ENCODE results near the gene PODXL. TPM values are rescaled to one million over a fixed set of nuclear protein-coding genes. Genes with fewer than 3 reads are reported as not detected.

Gene PODXL
- total RNA-seq, 1 experiment from 2014 or later: 1.5 TPM

DNA sequence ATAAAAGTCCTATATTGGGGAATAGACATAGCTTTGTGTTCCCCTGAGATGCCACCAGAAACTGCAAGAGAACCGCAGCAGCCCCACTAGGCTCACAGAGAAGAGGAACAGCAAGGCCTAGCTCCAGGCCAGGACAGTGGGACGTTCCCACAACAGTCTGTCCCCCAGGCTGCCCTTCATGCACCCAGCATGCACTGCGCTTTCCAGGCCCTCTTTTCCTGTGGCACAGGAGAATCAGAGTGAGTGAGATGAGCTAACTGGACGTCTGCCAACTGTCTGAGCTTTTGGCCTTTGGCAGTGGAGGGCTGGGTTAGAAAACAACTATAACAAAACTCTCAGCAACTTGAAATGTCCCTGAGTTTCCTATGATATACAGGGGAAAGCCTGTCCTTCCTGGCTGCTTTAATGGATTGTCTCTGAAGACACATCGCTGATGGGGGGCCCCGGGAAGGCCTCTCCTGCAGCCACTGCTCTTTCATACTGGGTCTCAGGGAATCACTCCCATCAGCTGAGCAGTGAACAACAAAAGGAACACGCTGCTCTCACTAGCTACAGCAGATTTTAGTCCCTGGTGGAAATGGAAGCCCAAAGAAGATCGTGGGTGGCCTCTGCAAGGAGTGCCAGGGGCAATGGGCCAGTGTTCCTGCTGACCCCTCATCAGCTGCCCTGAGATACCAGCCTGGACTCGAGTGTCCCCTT lies 53.5 kb downstream of the PODXL start:
- no peaks in the 10 kb centered on the region for H3K4me1 ChIP-seq (ENCODE audit: low read length)
- no peaks in the 10 kb centered on the region for H3K27me3 ChIP-seq (ENCODE audit: low read length)
- no peaks in the 10 kb centered on the region for H3K36me3 ChIP-seq (ENCODE audit: insufficient read depth, low read length)
- H3K9ac ChIP-seq (ENCODE audit: low read length): no peak overlapping the region
- H3K79me2 ChIP-seq (ENCODE audit: low read length): no peaks in the 10 kb centered on the region
- H3K9me3 ChIP-seq (ENCODE audit: low read length): no peaks in the 10 kb centered on the region
- H2AFZ ChIP-seq (ENCODE audit: low read length): no peak overlapping the region
- peaks cover 4% of the 10 kb centered on the region; the same call in 1 of the 2 replicates for H4K20me1 ChIP-seq (ENCODE audit: insufficient read depth, low read depth, low read length)
- no peak overlapping the region for H3K27ac ChIP-seq (ENCODE audit: low read length)
- DNase-seq: no peak
- H3K4me2 ChIP-seq (ENCODE audit: low read depth, low read length, poor library complexity, severe bottlenecking): no peak overlapping the region
- H3K4me3 ChIP-seq (ENCODE audit: low read length): no peak overlapping the region
- no peaks in the 10 kb centered on the region for H3K9me2 ChIP-seq (replicated peaks; ENCODE audit: insufficient read depth, low read length)

DNA sequence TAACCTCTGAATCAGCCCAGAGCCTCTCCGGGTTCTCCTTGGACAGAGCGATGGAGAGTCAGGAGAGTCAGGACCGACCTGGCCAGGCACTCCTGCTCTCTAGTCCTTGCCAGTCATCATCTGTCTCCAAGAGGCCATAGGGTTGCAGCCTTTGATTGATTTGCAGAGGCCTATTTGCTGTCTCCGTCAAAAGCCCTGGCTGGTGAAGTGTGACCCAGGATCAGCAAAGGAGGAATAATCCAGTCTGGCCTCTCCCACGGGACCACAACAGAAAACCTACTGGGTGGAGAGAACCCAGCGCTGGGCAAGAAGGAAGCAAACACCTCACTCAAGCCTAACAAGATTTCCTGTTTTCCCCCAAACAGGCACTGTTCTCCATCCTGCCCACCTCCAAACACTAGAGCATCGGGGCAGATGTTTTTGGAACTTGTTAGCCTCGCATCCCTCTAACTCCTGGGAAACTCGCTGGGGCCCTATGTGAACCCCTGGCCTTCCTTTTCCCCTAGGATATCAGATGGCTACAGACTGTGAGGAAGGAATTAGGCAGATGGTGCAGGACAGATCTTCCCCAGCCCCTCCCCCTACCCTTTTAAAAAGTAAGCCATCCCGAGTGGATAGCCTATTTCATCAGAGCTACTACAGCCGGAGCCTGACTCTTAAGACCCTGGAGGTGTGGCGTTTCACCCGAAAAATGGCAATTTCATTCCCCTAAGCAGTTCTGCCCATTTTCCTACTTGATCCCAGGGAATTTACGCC lies 54.3 kb downstream of the PODXL start:
- Histone ChIP-seq H3K27ac (ENCODE audit: low read length) (no peak overlapping the region), H3K4me3 (ENCODE audit: low read length) (no peak overlapping the region), H3K27me3 (ENCODE audit: low read length) (no peaks in the 10 kb centered on the region), H3K4me1 (ENCODE audit: low read length) (no peaks in the 10 kb centered on the region), H2AFZ (ENCODE audit: low read length) (no peak overlapping the region), H3K9me3 (ENCODE audit: low read length) (no peaks in the 10 kb centered on the region), H3K36me3 (ENCODE audit: insufficient read depth, low read length) (no peaks in the 10 kb centered on the region), H3K4me2 (ENCODE audit: low read depth, low read length, poor library complexity, severe bottlenecking) (no peak overlapping the region), H3K9ac (ENCODE audit: low read length) (no peak overlapping the region), H4K20me1 (ENCODE audit: insufficient read depth, low read depth, low read length) (peaks cover 3% of the 10 kb centered on the region; the same call in 1 of the 2 replicates), H3K9me2 (replicated peaks; ENCODE audit: insufficient read depth, low read length) (no peaks in the 10 kb centered on the region), H3K79me2 (ENCODE audit: low read length) (no peaks in the 10 kb centered on the region)
- no peak for DNase-seq

DNA sequence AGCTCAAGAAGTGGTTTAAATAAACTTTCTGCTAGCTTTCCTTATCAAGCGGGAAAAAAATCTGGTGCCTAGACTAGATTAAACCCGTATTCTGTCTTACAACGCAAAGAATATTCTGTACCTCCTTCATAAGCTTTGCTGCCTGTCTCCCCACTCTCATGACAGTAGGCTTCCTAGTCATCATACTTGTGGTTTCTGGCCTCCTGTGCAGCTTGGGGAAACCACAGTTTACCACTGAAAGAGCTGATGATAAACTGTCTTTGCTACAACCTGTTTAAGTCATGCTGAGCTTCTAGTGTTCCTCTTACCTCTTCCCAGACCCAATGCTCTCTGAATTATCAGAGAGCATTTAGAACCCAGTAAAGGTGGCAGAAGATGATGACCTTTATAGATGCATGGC lies 55.0 kb downstream of the PODXL start:
- no peak overlapping the region for H3K9ac ChIP-seq (ENCODE audit: low read length)
- no peak overlapping the region for H3K27ac ChIP-seq (ENCODE audit: low read length)

DNA sequence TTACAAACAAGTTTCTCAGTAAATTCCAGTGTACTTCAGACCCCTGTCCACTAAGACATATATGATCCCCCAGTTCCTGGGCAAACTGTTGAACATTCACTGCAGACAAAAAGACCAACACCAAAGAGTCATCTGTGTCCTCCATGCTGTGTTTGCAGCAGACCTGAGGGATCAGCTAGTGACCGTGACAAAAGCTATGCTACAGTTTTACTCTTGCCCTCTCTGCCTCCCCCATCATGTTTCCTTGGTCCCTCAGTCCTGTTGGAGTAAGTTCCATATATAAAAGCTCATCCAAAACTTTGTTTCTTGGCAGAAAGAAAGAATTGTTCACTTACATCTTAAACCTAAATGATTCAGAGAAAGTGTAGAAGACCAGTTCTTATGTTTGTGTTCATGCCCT lies 56.1 kb downstream of the PODXL start:
- no peaks in the 10 kb centered on the region for H3K9me2 ChIP-seq (replicated peaks; ENCODE audit: insufficient read depth, low read length)
- H3K9me3 ChIP-seq (ENCODE audit: low read length): no peaks in the 10 kb centered on the region
- H3K4me2 ChIP-seq (ENCODE audit: low read depth, low read length, poor library complexity, severe bottlenecking): no peak overlapping the region
- H3K36me3 ChIP-seq (ENCODE audit: insufficient read depth, low read length): no peaks in the 10 kb centered on the region; the same call in 1 of the 2 replicates
- no peak overlapping the region for H3K4me3 ChIP-seq (ENCODE audit: low read length)
- H4K20me1 ChIP-seq (ENCODE audit: insufficient read depth, low read depth, low read length): no peaks in the 10 kb centered on the region
- H3K27ac ChIP-seq (ENCODE audit: low read length): no peak overlapping the region
- H2AFZ ChIP-seq (ENCODE audit: low read length): no peak overlapping the region
- no peaks in the 10 kb centered on the region for H3K4me1 ChIP-seq (ENCODE audit: low read length)
- no peaks in the 10 kb centered on the region for H3K27me3 ChIP-seq (ENCODE audit: low read length)
- H3K9ac ChIP-seq (ENCODE audit: low read length): no peak overlapping the region
- H3K79me2 ChIP-seq (ENCODE audit: low read length): no peaks in the 10 kb centered on the region
- DNase-seq: no peak

More for the DNA sequence above, 55.0 kb downstream of the PODXL start:
- H3K4me1 ChIP-seq (ENCODE audit: low read length): no peaks in the 10 kb centered on the region
- H3K36me3 ChIP-seq (ENCODE audit: insufficient read depth, low read length): no peaks in the 10 kb centered on the region
- H3K9me3 ChIP-seq (ENCODE audit: low read length): no peaks in the 10 kb centered on the region
- H3K27me3 ChIP-seq (ENCODE audit: low read length): no peaks in the 10 kb centered on the region
- no peaks in the 10 kb centered on the region for H3K9me2 ChIP-seq (replicated peaks; ENCODE audit: insufficient read depth, low read length)
- no peak overlapping the region for H2AFZ ChIP-seq (ENCODE audit: low read length)
- DNase-seq: no peak
- H4K20me1 ChIP-seq (ENCODE audit: insufficient read depth, low read depth, low read length): no peaks in the 10 kb centered on the region
- no peak overlapping the region for H3K4me2 ChIP-seq (ENCODE audit: low read depth, low read length, poor library complexity, severe bottlenecking)
- no peaks in the 10 kb centered on the region for H3K79me2 ChIP-seq (ENCODE audit: low read length)
- no peak overlapping the region for H3K4me3 ChIP-seq (ENCODE audit: low read length)

DNA sequence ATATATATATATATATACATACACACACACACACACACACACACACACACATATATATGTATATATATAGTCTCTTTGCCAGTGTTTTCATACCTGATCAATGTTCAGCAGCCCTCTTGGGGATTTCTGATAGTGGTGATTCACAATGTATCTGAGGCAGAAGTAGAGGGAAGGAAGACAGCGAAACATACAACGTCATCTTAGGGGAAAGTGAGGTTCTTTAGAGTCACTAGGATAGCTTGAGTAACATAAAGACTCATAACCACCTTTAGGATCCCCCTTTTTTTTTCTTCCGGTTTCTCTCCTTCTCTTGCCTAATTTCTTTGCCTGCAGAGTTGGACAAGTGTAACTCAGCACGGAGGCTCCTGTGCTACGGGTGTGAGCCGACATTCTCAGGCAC lies 56.6 kb downstream of the PODXL start:
- Histone ChIP-seq H3K9ac (ENCODE audit: low read length) (no peak overlapping the region), H3K4me1 (ENCODE audit: low read length) (no peaks in the 10 kb centered on the region), H3K4me2 (ENCODE audit: low read depth, low read length, poor library complexity, severe bottlenecking) (no peak overlapping the region), H3K4me3 (ENCODE audit: low read length) (no peak overlapping the region), H3K36me3 (ENCODE audit: insufficient read depth, low read length) (no peaks in the 10 kb centered on the region; the same call in 1 of the 2 replicates), H3K9me2 (replicated peaks; ENCODE audit: insufficient read depth, low read length) (no peaks in the 10 kb centered on the region), H3K27ac (ENCODE audit: low read length) (no peak overlapping the region), H3K9me3 (ENCODE audit: low read length) (no peaks in the 10 kb centered on the region), H2AFZ (ENCODE audit: low read length) (no peak overlapping the region), H3K27me3 (ENCODE audit: low read length) (no peaks in the 10 kb centered on the region), H3K79me2 (ENCODE audit: low read length) (no peaks in the 10 kb centered on the region), H4K20me1 (ENCODE audit: insufficient read depth, low read depth, low read length) (no peaks in the 10 kb centered on the region)
- no peak for DNase-seq

DNA sequence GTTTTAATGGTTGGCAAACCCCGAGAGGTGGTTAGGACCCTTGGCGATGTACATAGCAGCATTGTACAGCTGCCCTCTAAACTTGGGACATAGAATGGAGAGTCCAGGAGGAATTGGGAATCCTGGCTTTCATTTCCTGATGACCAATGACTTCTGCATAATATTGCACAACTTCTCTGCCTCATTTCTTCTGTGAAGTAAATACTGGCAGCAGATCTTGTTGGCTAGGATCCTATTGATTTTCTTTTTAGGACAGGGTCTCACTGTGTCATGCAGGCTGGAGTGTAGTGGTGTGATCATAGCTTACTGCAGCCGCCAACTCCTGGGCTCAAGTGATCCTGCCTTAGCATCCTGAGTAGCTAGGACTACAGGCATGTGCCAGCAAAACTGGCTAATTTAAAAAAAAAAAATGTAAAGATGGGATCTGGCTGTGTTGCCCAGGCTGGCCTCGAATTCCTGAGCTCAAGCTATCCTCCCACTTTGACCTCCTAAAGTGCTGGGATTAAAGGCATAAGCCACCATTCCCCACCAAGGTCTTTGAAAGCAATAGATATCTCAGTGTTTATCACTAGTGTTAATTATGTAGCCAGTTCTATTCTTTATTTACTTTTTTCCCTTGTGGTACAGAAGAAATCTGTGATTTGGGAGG lies 58.1 kb downstream of the PODXL start:
- no peak overlapping the region for H3K4me2 ChIP-seq (ENCODE audit: low read depth, low read length, poor library complexity, severe bottlenecking)
- H3K27ac ChIP-seq (ENCODE audit: low read length): no peak overlapping the region
- H3K9me2 ChIP-seq (replicated peaks; ENCODE audit: insufficient read depth, low read length): no peaks in the 10 kb centered on the region
- H3K36me3 ChIP-seq (ENCODE audit: insufficient read depth, low read length): no peaks in the 10 kb centered on the region; the same call in 1 of the 2 replicates
- H3K4me3 ChIP-seq (ENCODE audit: low read length): no peak overlapping the region
- H3K9ac ChIP-seq (ENCODE audit: low read length): no peak overlapping the region
- no peaks in the 10 kb centered on the region for H3K79me2 ChIP-seq (ENCODE audit: low read length)
- H2AFZ ChIP-seq (ENCODE audit: low read length): no peak overlapping the region
- H3K27me3 ChIP-seq (ENCODE audit: low read length): no peaks in the 10 kb centered on the region
- no peaks in the 10 kb centered on the region for H4K20me1 ChIP-seq (ENCODE audit: insufficient read depth, low read depth, low read length)
- H3K4me1 ChIP-seq (ENCODE audit: low read length): no peaks in the 10 kb centered on the region
- no peak for DNase-seq
- no peaks in the 10 kb centered on the region for H3K9me3 ChIP-seq (ENCODE audit: low read length)

DNA sequence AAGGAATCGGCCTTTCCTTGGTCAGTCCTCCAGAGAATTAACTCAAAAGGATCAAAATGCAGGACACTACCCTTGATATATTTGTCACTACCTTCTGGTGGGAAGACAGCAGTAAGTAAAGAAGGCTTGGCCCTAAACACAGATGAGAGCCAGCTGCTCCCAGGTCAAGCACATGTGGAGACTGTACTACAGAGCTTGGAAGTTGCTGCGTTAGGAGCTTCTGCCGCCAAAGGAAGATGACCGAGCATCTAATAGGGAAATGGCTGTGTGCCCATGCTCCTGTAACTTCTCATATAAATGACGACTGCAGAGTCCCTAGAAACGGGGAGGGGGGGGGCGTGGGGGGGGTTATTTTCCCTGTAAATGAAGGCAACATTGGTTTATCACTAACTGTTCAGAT lies 59.0 kb downstream of the PODXL start:
- no peak overlapping the region for H2AFZ ChIP-seq (ENCODE audit: low read length)
- no peaks in the 10 kb centered on the region for H3K4me1 ChIP-seq (ENCODE audit: low read length)
- no peaks in the 10 kb centered on the region for H3K27me3 ChIP-seq (ENCODE audit: low read length)
- H3K36me3 ChIP-seq (ENCODE audit: insufficient read depth, low read length): no peaks in the 10 kb centered on the region; the same call in 1 of the 2 replicates
- H3K9ac ChIP-seq (ENCODE audit: low read length): no peak overlapping the region
- no peak overlapping the region for H3K27ac ChIP-seq (ENCODE audit: low read length)
- H3K79me2 ChIP-seq (ENCODE audit: low read length): no peaks in the 10 kb centered on the region
- no peaks in the 10 kb centered on the region for H3K9me3 ChIP-seq (ENCODE audit: low read length)
- H4K20me1 ChIP-seq (ENCODE audit: insufficient read depth, low read depth, low read length): no peaks in the 10 kb centered on the region
- DNase-seq: no peak
- H3K9me2 ChIP-seq (replicated peaks; ENCODE audit: insufficient read depth, low read length): no peaks in the 10 kb centered on the region
- H3K4me2 ChIP-seq (ENCODE audit: low read depth, low read length, poor library complexity, severe bottlenecking): no peak overlapping the region
- H3K4me3 ChIP-seq (ENCODE audit: low read length): no peak overlapping the region

Measured in Karpas-422 (cell line).